Cardiac muscle cell (in vitro differentiated cells and primary cell): Measurements from ENCODE around the gene MTCP1. TPM values are rescaled to one million over a fixed set of nuclear protein-coding genes. Genes with fewer than 3 reads are reported as not detected.

Experiments used
- DNase-seq, 2 donors: peaks; one replicate each; pipeline versions ENCODE4 v3.0.0 to v3.0.0-alpha.2; 2010 to 2017; ENCODE audit warnings: low read depth in 1 of 2, low spot score in 1 of 2
- H3K27ac ChIP-seq: fragments of 200-600 bp; sonication (generic); 2 replicates; pipeline ENCODE4 v1.5.1; 2016
- H3K27me3 ChIP-seq: fragments of 200-600 bp; sonication (generic); 2 replicates; pipeline ENCODE4 v1.6.0; 2016; ENCODE audit warnings: control low read depth
- H3K36me3 ChIP-seq: fragments of 200-600 bp; sonication (generic); 2 replicates; pipeline ENCODE4 v1.5.1; 2016; ENCODE audit warnings: control low read depth
- H3K4me1 ChIP-seq: fragments of 200-600 bp; sonication (generic); 2 replicates; pipeline ENCODE4 v1.8.1; 2017; ENCODE audit warnings: low read depth, mild to moderate bottlenecking, mixed run types
- H3K4me3 ChIP-seq: fragments of 200-600 bp; sonication (generic); 2 replicates; pipeline ENCODE4 v1.5.1; 2016; ENCODE audit warnings: mild to moderate bottlenecking
- H3K9me3 ChIP-seq: fragments of 200-600 bp; sonication (generic); 2 replicates; pipeline ENCODE4 v1.5.1; 2017; ENCODE audit warnings: low read depth, mild to moderate bottlenecking, control low read depth
- CTCF ChIP-seq: IDR thresholded peaks from 2 replicates; pipeline ENCODE4 v1.5.1; 2012; ENCODE audit warnings: low read depth, mild to moderate bottlenecking, low read length
- polyA plus RNA-seq: library from polyadenylated mRNA; unstranded; fragments of >200 nt; fragmentation: Nextera tagmentation; extraction: Ambion mirVana; gene quantifications from 2 replicates; pipeline ENCODE4 v1.2.1, GENCODE V29; 2016
- total RNA-seq: library from RNA; depleted of rRNA; stranded (reverse); fragments of >200 nt; gene quantifications from 2 replicates; pipeline ENCODE4 v1.2.3, GENCODE V29; 2016

Gene MTCP1
- total RNA-seq (1.7 and 2.3 TPM in 2 replicates), polyA plus RNA-seq (32.4 and 42.2 TPM in 2 replicates)

DNA sequence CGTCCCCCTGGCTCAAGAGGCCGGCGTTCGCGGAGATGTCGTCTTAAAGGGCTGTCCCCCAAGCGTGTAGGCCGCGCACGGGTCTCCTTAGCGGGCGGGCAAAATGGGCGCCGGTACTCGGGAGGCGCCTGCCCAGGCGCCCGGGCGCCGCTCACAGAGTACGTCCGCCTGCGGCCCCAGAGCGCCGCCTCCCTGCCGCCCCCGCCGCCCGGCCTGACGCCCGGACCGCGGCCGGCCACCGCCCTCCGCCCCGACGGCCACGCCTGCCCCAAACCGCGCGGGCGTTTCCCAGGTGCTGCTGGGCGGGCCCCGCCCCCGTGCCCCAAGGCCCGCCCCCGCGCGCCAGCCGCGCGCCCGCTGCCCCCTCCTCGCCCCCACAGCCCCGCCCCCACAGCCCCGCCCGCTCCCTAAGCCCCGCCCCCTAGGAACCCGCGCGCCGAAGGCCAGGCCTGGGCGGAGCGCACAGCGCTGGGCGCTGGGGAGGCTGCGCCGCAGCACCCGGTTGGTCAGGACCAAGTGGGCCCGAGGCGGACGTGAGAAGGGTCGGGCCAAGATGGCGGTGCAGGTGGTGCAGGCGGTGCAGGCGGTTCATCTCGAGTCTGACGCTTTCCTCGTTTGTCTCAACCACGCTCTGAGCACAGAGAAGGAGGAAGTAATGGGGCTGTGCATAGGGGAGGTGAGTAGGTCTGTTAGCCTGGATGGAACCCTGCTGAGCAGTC is at the start of gene MTCP1, which contains the start of the genes BRCC3 and CMC4:
Gene MTCP1, minus strand, starts transcription at position 162 of the 719 bp plus-strand sequence. CDS start 5,126 bp downstream, outside the sequence.
Gene BRCC3, plus strand, starts transcription at position 534 of the 719 bp plus-strand sequence. Its CDS starts 20 bp downstream, at position 554.
Gene CMC4, minus strand, starts transcription at position 162 of the 719 bp plus-strand sequence. CDS start 7,113 bp downstream, outside the sequence.
- H3K4me3 ChIP-seq: peak within 1 kb of the TSS; percentile 57
- H3K27me3 ChIP-seq: no peaks in the 10 kb centered on the region
- peak within 1 kb of the TSS; percentile 63 for H3K27ac ChIP-seq
- TF ChIP-seq CTCF: no peak
- peak; percentile 83 to 88 for DNase-seq
- no peaks in the 10 kb centered on the region for H3K4me1 ChIP-seq
- H3K9me3 ChIP-seq: no peaks in the 10 kb centered on the region
- no peaks in the 10 kb centered on the region for H3K36me3 ChIP-seq

GRCh38 chrX:155115174-155115819 is 44.4 kb upstream of the MTCP1 start:
- no peaks in the 10 kb centered on the region for H3K9me3 ChIP-seq
- no peaks in the 10 kb centered on the region for H3K27me3 ChIP-seq
- no peaks in the 10 kb centered on the region for H3K4me1 ChIP-seq
- no peak for TF ChIP-seq CTCF
- DNase-seq: no peak
- H3K4me3 ChIP-seq: no peak overlapping the region
- H3K36me3 ChIP-seq: no peaks in the 10 kb centered on the region
- H3K27ac ChIP-seq: no peak overlapping the region

DNA sequence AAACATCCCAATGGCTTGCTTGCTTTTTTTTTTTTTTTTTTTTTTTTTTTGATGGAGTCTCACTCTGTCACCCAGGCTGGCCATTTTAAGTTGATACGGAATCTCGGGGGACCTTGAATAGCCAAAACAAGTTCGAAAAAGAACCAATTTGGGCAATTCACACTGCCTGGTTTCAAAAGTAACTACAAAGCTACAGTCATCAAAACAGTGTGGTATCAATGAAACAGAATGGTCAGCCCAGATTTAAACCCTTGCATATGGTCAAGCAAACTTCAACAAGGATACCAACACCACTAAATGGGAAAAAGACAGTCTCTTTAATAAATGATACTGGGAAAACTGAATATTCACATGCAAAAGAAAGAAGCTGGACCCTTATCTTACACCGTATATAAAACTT is 42.2 kb upstream of the MTCP1 start:
- DNase-seq: no peak
- no peaks in the 10 kb centered on the region for H3K27me3 ChIP-seq
- no peaks in the 10 kb centered on the region for H3K4me1 ChIP-seq
- H3K36me3 ChIP-seq: no peaks in the 10 kb centered on the region
- no peak overlapping the region for H3K27ac ChIP-seq
- TF ChIP-seq CTCF: no peak
- H3K9me3 ChIP-seq: no peaks in the 10 kb centered on the region
- H3K4me3 ChIP-seq: no peak overlapping the region

- no peaks in the 10 kb centered on the region for H3K36me3 ChIP-seq
Measured at GRCh38 chrX:155112171-155112570, 41.2 kb upstream of the MTCP1 start.

DNA sequence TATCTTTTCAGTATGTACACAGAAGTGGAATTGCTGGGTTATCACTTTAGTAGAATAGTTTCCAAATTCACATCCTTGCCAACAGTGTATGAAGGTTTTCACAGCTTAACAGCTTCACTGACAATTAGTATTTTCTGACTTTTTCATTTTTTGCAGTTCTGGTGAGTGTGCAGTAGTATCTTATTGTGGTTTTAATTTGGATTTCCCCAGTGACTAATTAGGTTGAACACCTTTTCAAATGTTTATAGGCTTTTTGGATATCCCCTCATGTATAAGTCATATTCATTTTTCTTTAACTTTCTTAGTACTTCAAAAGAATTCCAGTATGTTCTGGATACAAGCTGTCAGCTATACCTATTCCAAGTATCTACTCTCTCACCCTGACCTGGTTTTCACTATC is 37.5 kb upstream of the MTCP1 start:
- Histone ChIP-seq H3K27me3 (no peaks in the 10 kb centered on the region), H3K4me1 (no peaks in the 10 kb centered on the region), H3K27ac (no peak overlapping the region), H3K9me3 (no peaks in the 10 kb centered on the region), H3K36me3 (no peaks in the 10 kb centered on the region), H3K4me3 (no peak overlapping the region)
- DNase-seq: no peak
- TF ChIP-seq CTCF: no peak

More at GRCh38 chrX:155112171-155112570, 41.2 kb upstream of the MTCP1 start:
- Histone ChIP-seq H3K4me3 (no peak overlapping the region), H3K9me3 (no peaks in the 10 kb centered on the region), H3K27ac (no peak overlapping the region), H3K27me3 (no peaks in the 10 kb centered on the region), H3K4me1 (no peaks in the 10 kb centered on the region)
- DNase-seq: no peak
- TF ChIP-seq CTCF: no peak
